NT2/D1 (cell line): ENCODE data around the gene SH3RF2.

Source experiments
- YY1 ChIP-seq: IDR thresholded peaks from 2 replicates; pipeline ENCODE4 v1.6.1; 2011; ENCODE audit not compliant: insufficient read length, insufficient read depth
- ZNF274 ChIP-seq: IDR thresholded peaks from 2 replicates; pipeline ENCODE4 v1.6.1; 2011; ENCODE audit warnings: mild to moderate bottlenecking, low read depth, low read length

- no peak for TF ChIP-seq YY1
- no peak for TF ChIP-seq ZNF274
Measured at GRCh38 chr5:146060221-146060585, 123.8 kb downstream of the SH3RF2 start.
